Liver (tissue), 9 donors: ENCODE measurements around the gene PRPF40B. TPM values are rescaled to one million over a fixed set of nuclear protein-coding genes. Genes with fewer than 3 reads are reported as not detected.

Experiments
- DNase-seq: peaks from one replicate; pipeline ENCODE4 v3.0.0-alpha.2; 2017; ENCODE audit warnings: low spot score
- H3K27ac ChIP-seq, 2 donors: one replicate each; pipeline ENCODE4 v1.7.0; 2013; ENCODE audit warnings: inconsistent platforms in 2 of 2, low read length in 2 of 2, control low read depth in 1 of 2, low read depth in 1 of 2, mild to moderate bottlenecking in 1 of 2
- H3K27me3 ChIP-seq, 4 donors: one replicate each; pipeline versions ENCODE4 v1.6.1 to v1.7.0; 2013; ENCODE audit warnings: low read length in 3 of 4, inconsistent platforms in 1 of 4, mild to moderate bottlenecking in 1 of 4, moderate library complexity in 1 of 4; ENCODE audit not compliant: control insufficient read depth in 4 of 4, insufficient read depth in 4 of 4
- H3K36me3 ChIP-seq, 4 donors: one replicate each; pipeline versions ENCODE4 v1.6.1 to v1.7.0; 2013; ENCODE audit warnings: low read length in 3 of 4, mild to moderate bottlenecking in 3 of 4, low read depth in 1 of 4, moderate library complexity in 1 of 4; ENCODE audit not compliant: control insufficient read depth in 4 of 4, insufficient read depth in 3 of 4
- H3K4me1 ChIP-seq, 4 donors: one replicate each; pipeline versions ENCODE4 v1.6.1 to v1.7.0; 2013; ENCODE audit warnings: low read length in 3 of 4, mild to moderate bottlenecking in 3 of 4, moderate library complexity in 1 of 4; ENCODE audit not compliant: control insufficient read depth in 4 of 4, insufficient read depth in 4 of 4
- H3K4me3 ChIP-seq, 3 donors: one replicate each; pipeline versions ENCODE4 v1.6.1 to v1.7.0; 2013; ENCODE audit warnings: low read length in 3 of 3, control low read depth in 1 of 3, low read depth in 1 of 3, mild to moderate bottlenecking in 1 of 3
- H3K9ac ChIP-seq, 2 donors: one replicate each; pipeline ENCODE4 v1.7.0; 2013; ENCODE audit warnings: low read length in 2 of 2, mild to moderate bottlenecking in 2 of 2, moderate library complexity in 2 of 2, control low read depth in 1 of 2, low read depth in 1 of 2
- H3K9me3 ChIP-seq, 4 donors: one replicate each; pipeline versions ENCODE4 v1.6.1 to v1.7.0; 2013; ENCODE audit warnings: low read length in 3 of 4; ENCODE audit not compliant: control insufficient read depth in 4 of 4
- CTCF ChIP-seq: fragments of 150-350 bp; IDR thresholded peaks from 2 replicates; pipeline ENCODE4 v1.5.1; 2017; ENCODE audit warnings: improper control_type of control experiment, low read depth, low read length; ENCODE audit not compliant: missing input control
- EGR1 ChIP-seq, 2 donors: IDR thresholded peaks; 2 replicates each; pipeline ENCODE4 v1.6.1; 2016 to 2018; ENCODE audit warnings: antibody characterized with exemption in 2 of 2, low read depth in 2 of 2
- FOXA2 ChIP-seq: IDR thresholded peaks from 2 replicates; pipeline ENCODE4 v1.6.1; 2016; ENCODE audit warnings: antibody characterized with exemption
- HNF4A ChIP-seq, 2 donors: conservative IDR thresholded peaks; 2 replicates each; pipeline ENCODE4 v1.6.1; 2016; ENCODE audit warnings: antibody characterized with exemption in 2 of 2, mild to moderate bottlenecking in 2 of 2
- JUND ChIP-seq, 2 donors: IDR thresholded peaks; 2 replicates each; pipeline ENCODE4 v1.6.1; 2016; ENCODE audit warnings: antibody characterized with exemption in 2 of 2
- RAD21 ChIP-seq, 2 donors: IDR thresholded peaks; 2 replicates each; pipeline ENCODE4 v1.6.1; 2016; ENCODE audit warnings: antibody characterized with exemption in 2 of 2, mild to moderate bottlenecking in 2 of 2
- RXRA ChIP-seq, 2 donors: IDR thresholded peaks; 2 replicates each; pipeline ENCODE4 v1.6.1; 2017 to 2018; ENCODE audit warnings: antibody characterized with exemption in 2 of 2, mild to moderate bottlenecking in 1 of 2
- SP1 ChIP-seq: IDR thresholded peaks from 2 replicates; pipeline ENCODE4 v1.6.1; 2018; ENCODE audit warnings: antibody characterized with exemption, mild to moderate bottlenecking
- YY1 ChIP-seq: IDR thresholded peaks from 2 replicates; pipeline ENCODE4 v1.6.1; 2016; ENCODE audit warnings: antibody characterized with exemption, mild to moderate bottlenecking
- WGBS: extraction: QIAGEN DNeasy Blood & Tissue Kit; methylation state at CpG from one replicate; pipeline ENCODE4 v1.1.7; 2013; 5-methylcytosine and 5-hydroxymethylcytosine counted together
- polyA plus RNA-seq, 2 donors: library from polyadenylated mRNA; stranded (reverse) in 1 of 2; unstranded in 1 of 2; fragments of 200-250 nt in 1 of 2; fragments of >200 nt in 1 of 2; fragmentation: Nextera tagmentation in 1 of 2; extraction: Ambion mirVana in 1 of 2; gene quantifications; one replicate each; pipeline versions ENCODE4 v1.2.1 to v1.2.3, GENCODE V29; 2013 to 2015
- total RNA-seq, 2 donors: library from RNA; depleted of rRNA; stranded (reverse); fragments of >200 nt; gene quantifications; one replicate each; pipeline ENCODE4 v1.2.3, GENCODE V29; 2014
- TF ChIP-seq, protein P1 (sequence below): IDR thresholded peaks from 2 replicates; pipeline ENCODE4 v1.6.1; 2016; ENCODE audit warnings: antibody characterized with exemption, mild to moderate bottlenecking
- TF ChIP-seq, protein P2 (sequence below): IDR thresholded peaks from 2 replicates; pipeline ENCODE4 v1.6.1; 2016; ENCODE audit warnings: antibody characterized with exemption
- TF ChIP-seq, protein P3 (sequence below): IDR thresholded peaks from 2 replicates; pipeline ENCODE4 v1.6.1; 2016; ENCODE audit warnings: antibody characterized with exemption
- TF ChIP-seq, protein P4 (sequence below): IDR thresholded peaks from 2 replicates; pipeline ENCODE4 v1.6.1; 2016; ENCODE audit warnings: antibody characterized with exemption
- donor health status: healthy.
- donor health status: healthy.
- donor health status: healthy.
- donor health status: healthy.
- donor health status: healthy.

Gene PRPF40B
- total and polyA plus RNA-seq, 4 donors: 2.4 to 4.8 (median 3.9) TPM

GRCh38 chr12:49647827-49648711 is 24.7 kb downstream of the PRPF40B start:
- no peak overlapping the region for H3K27ac ChIP-seq
- peaks cover 3 to 17% (median 11%) of the 10 kb centered on the region in 4 donors for H3K4me1 ChIP-seq
- no peak overlapping the region for H3K4me3 ChIP-seq
- 93% methylated on average over 15 of the region's 15 CpGs for WGBS
- H3K27me3 ChIP-seq: no peaks in the 10 kb centered on the region
- TF ChIP-seq, protein P1, sequence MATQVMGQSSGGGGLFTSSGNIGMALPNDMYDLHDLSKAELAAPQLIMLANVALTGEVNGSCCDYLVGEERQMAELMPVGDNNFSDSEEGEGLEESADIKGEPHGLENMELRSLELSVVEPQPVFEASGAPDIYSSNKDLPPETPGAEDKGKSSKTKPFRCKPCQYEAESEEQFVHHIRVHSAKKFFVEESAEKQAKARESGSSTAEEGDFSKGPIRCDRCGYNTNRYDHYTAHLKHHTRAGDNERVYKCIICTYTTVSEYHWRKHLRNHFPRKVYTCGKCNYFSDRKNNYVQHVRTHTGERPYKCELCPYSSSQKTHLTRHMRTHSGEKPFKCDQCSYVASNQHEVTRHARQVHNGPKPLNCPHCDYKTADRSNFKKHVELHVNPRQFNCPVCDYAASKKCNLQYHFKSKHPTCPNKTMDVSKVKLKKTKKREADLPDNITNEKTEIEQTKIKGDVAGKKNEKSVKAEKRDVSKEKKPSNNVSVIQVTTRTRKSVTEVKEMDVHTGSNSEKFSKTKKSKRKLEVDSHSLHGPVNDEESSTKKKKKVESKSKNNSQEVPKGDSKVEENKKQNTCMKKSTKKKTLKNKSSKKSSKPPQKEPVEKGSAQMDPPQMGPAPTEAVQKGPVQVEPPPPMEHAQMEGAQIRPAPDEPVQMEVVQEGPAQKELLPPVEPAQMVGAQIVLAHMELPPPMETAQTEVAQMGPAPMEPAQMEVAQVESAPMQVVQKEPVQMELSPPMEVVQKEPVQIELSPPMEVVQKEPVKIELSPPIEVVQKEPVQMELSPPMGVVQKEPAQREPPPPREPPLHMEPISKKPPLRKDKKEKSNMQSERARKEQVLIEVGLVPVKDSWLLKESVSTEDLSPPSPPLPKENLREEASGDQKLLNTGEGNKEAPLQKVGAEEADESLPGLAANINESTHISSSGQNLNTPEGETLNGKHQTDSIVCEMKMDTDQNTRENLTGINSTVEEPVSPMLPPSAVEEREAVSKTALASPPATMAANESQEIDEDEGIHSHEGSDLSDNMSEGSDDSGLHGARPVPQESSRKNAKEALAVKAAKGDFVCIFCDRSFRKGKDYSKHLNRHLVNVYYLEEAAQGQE: no peak
- TF ChIP-seq, protein P2, sequence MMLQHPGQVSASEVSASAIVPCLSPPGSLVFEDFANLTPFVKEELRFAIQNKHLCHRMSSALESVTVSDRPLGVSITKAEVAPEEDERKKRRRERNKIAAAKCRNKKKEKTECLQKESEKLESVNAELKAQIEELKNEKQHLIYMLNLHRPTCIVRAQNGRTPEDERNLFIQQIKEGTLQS: no peak
- TF ChIP-seq, protein P3, sequence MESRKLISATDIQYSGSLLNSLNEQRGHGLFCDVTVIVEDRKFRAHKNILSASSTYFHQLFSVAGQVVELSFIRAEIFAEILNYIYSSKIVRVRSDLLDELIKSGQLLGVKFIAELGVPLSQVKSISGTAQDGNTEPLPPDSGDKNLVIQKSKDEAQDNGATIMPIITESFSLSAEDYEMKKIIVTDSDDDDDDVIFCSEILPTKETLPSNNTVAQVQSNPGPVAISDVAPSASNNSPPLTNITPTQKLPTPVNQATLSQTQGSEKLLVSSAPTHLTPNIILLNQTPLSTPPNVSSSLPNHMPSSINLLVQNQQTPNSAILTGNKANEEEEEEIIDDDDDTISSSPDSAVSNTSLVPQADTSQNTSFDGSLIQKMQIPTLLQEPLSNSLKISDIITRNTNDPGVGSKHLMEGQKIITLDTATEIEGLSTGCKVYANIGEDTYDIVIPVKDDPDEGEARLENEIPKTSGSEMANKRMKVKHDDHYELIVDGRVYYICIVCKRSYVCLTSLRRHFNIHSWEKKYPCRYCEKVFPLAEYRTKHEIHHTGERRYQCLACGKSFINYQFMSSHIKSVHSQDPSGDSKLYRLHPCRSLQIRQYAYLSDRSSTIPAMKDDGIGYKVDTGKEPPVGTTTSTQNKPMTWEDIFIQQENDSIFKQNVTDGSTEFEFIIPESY: no peak
- no peak for TF ChIP-seq RAD21 (IDR thresholded peaks at IDR 0.05)
- no peak for TF ChIP-seq RXRA (IDR thresholded peaks at IDR 0.05)
- TF ChIP-seq CTCF: no peak
- H3K9me3 ChIP-seq: no peaks in the 10 kb centered on the region
- H3K36me3 ChIP-seq: peaks cover 0 to 2% (median 1%) of the 10 kb centered on the region in 4 donors
- no peak for DNase-seq
- H3K9ac ChIP-seq: no peak overlapping the region

GRCh38 chr12:49648712-49649003 is 25.3 kb downstream of the PRPF40B start:
- peaks cover 3 to 17% (median 11%) of the 10 kb centered on the region in 4 donors for H3K4me1 ChIP-seq

More at GRCh38 chr12:49648712-49649003, 25.3 kb downstream of the PRPF40B start:
- H3K27ac ChIP-seq: no peak overlapping the region
- no peak overlapping the region for H3K9ac ChIP-seq
- TF ChIP-seq FOXA2: no peak
- TF ChIP-seq HNF4A (conservative IDR thresholded peaks at IDR 0.05): no peak
- TF ChIP-seq, protein P3: no peak
- TF ChIP-seq, protein P1: no peak
- TF ChIP-seq, protein P4, sequence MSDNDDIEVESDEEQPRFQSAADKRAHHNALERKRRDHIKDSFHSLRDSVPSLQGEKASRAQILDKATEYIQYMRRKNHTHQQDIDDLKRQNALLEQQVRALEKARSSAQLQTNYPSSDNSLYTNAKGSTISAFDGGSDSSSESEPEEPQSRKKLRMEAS: no peak
- no peak for TF ChIP-seq JUND (IDR thresholded peaks at IDR 0.05)
- TF ChIP-seq YY1: no peak
- no peak for TF ChIP-seq EGR1 (IDR thresholded peaks at IDR 0.05; ENCODE audit: low read depth in 2 of 2)
- TF ChIP-seq SP1: no peak
- no peaks in the 10 kb centered on the region for H3K27me3 ChIP-seq
- 89% methylated on average over 3 of the region's 3 CpGs for WGBS
- no peaks in the 10 kb centered on the region for H3K9me3 ChIP-seq
- DNase-seq: no peak
- no peak overlapping the region for H3K4me3 ChIP-seq
- peaks cover 0 to 2% (median 0%) of the 10 kb centered on the region in 4 donors for H3K36me3 ChIP-seq
